HepG2 (cell line): Measurements from ENCODE around the gene RABEP2. TPM values are rescaled to one million over a fixed set of nuclear protein-coding genes. Genes with fewer than 3 reads are reported as not detected.

Experiments used
- DRAP1 ChIP-seq: IDR thresholded peaks from 2 replicates; pipeline ENCODE4 v1.6.1; 2016; ENCODE audit warnings: missing genetic modification reagents, missing compliant biosample characterization
- DZIP1 ChIP-seq: sonication (generic); formaldehyde crosslinking; IDR thresholded peaks from 2 replicates; pipeline ENCODE4 v1.5.0; 2020; ENCODE audit warnings: mild to moderate bottlenecking, missing genetic modification reagents
- EZH2 ChIP-seq: conservative IDR thresholded peaks from 2 replicates; pipeline ENCODE4 v1.6.1; 2012; ENCODE audit warnings: mild to moderate bottlenecking, low read depth, low read length, moderate library complexity
- FOXA1 ChIP-seq, 2 experiments: fragments of 450-650 bp in 1 of 2; sonication (generic) in 1 of 2; formaldehyde crosslinking in 1 of 2; IDR thresholded peaks; 2 replicates each; pipeline versions ENCODE4 v1.4.0 to v1.6.1; 2016 to 2020; ENCODE audit warnings: missing genetic modification reagents in 1 of 2
- IKZF5 ChIP-seq: IDR thresholded peaks from 2 replicates; pipeline ENCODE4 v1.6.1; 2018; ENCODE audit warnings: missing genetic modification reagents, mild to moderate bottlenecking, missing compliant biosample characterization
- MAFK ChIP-seq, 2 experiments: IDR thresholded peaks in 1 of 2; conservative IDR thresholded peaks in 1 of 2; 2 replicates each; pipeline ENCODE4 v1.6.1; 2011; ENCODE audit warnings: improper control_type of control experiment in 2 of 2, low read length in 2 of 2
- PAF1 ChIP-seq: IDR thresholded peaks from 2 replicates; pipeline ENCODE4 v1.6.1; 2016; ENCODE audit warnings: missing genetic modification reagents, missing compliant biosample characterization
- POLR2AphosphoS5 ChIP-seq: IDR thresholded peaks from 2 replicates; pipeline ENCODE4 v1.6.1; 2012; ENCODE audit warnings: low read depth, low read length
- RELA ChIP-seq: sonication (generic); formaldehyde crosslinking; IDR thresholded peaks from 2 replicates; pipeline ENCODE4 v1.4.0; 2020; ENCODE audit warnings: missing genetic modification reagents
- SNAPC2 ChIP-seq: sonication (generic); formaldehyde crosslinking; IDR thresholded peaks from 2 replicates; pipeline ENCODE4 v1.8.1; 2022; ENCODE audit warnings: mild to moderate bottlenecking, missing genetic modification reagents
- TBL1XR1 ChIP-seq: fragments of 150-350 bp; IDR thresholded peaks from 2 replicates; pipeline ENCODE4 v1.6.1; 2014; ENCODE audit warnings: borderline replicate concordance, low read length; ENCODE audit not compliant: partially characterized antibody
- THAP8 ChIP-seq: sonication (generic); formaldehyde crosslinking; IDR thresholded peaks from 2 replicates; pipeline ENCODE4 v1.5.1; 2020; ENCODE audit warnings: missing genetic modification reagents, mild to moderate bottlenecking, borderline replicate concordance
- ZBTB4 ChIP-seq: sonication (generic); formaldehyde crosslinking; IDR thresholded peaks from 2 replicates; pipeline ENCODE4 v1.4.0; 2020; ENCODE audit warnings: missing genetic modification reagents, mild to moderate bottlenecking, borderline replicate concordance
- ZNF275 ChIP-seq: sonication (generic); formaldehyde crosslinking; IDR thresholded peaks from 2 replicates; pipeline ENCODE4 v1.8.0; 2022; ENCODE audit warnings: missing genetic modification reagents, mild to moderate bottlenecking, inconsistent platforms, borderline replicate concordance
- ZNF598 ChIP-seq: sonication (generic); formaldehyde crosslinking; IDR thresholded peaks from 2 replicates; pipeline ENCODE4 v1.5.1; 2020; ENCODE audit warnings: mild to moderate bottlenecking, missing genetic modification reagents, borderline replicate concordance
- ZNF784 ChIP-seq: sonication (generic); formaldehyde crosslinking; IDR thresholded peaks from 2 replicates; pipeline ENCODE4 v1.5.1; 2020; ENCODE audit warnings: missing genetic modification reagents, mild to moderate bottlenecking, borderline replicate concordance
- ZNF850 ChIP-seq: sonication (generic); formaldehyde crosslinking; conservative IDR thresholded peaks from 2 replicates; pipeline ENCODE4 v1.9.0; 2021; ENCODE audit warnings: mild to moderate bottlenecking, missing genetic modification reagents
- polyA plus RNA-seq, 8 experiments: library from polyadenylated mRNA; depleted of rRNA in 3 of 8; stranded (reverse) in 7 of 8; unstranded in 1 of 8; fragments of >200 nt; fragmentation: Illumina TruSeq in 4 of 8; extraction: Trizol in 4 of 8; gene quantifications; 2 replicates each; pipeline versions ENCODE4 v1.2.1 to v1.2.3, GENCODE V29; 2011 to 2016; ENCODE audit warnings: low read depth in 4 of 8, missing spikeins in 1 of 8, mixed read lengths in 1 of 8; ENCODE audit not compliant: insufficient read depth in 1 of 8
- total RNA-seq, 5 experiments: library from RNA; depleted of rRNA; stranded (reverse); fragments of >200 nt; fragmentation: Illumina TruSeq; extraction: Trizol; gene quantifications; 2 replicates each; pipeline ENCODE4 v1.2.3, GENCODE V29; 2016; ENCODE audit warnings: low read depth in 1 of 5

Gene RABEP2
- total and polyA plus RNA-seq, 2 of the 13 experiments (the other 11 are each of a cell fraction or from before 2014, with no cell fraction given), result 10.8 to 18.4 TPM

GRCh38 chr16:28935924-28936783 is 11.1 kb upstream of the RABEP2 start (continued):
- TF ChIP-seq DZIP1 (CRISPR knock-in tag), result no peak
- TF ChIP-seq SNAPC2 (CRISPR knock-in tag), result no peak
- TF ChIP-seq ZNF598, result no peak
- no peak for TF ChIP-seq MAFK (conservative IDR thresholded peaks at IDR 0.05 in 1 of 2, IDR thresholded peaks at IDR 0.05 in 1 of 2; ENCODE audit: low read length in 2 of 2)
- TF ChIP-seq RELA (CRISPR knock-in tag), result no peak
- peak; percentile 84 for TF ChIP-seq DRAP1 (CRISPR knock-in tag)
- TF ChIP-seq FOXA1 (IDR thresholded peaks at IDR 0.05), result no peak
- no peak for TF ChIP-seq FOXA1 (CRISPR knock-in tag; IDR thresholded peaks at IDR 0.05)
- no peak for TF ChIP-seq TBL1XR1
- 0 out of 2 replicates have a peak, but pooled peaks have one; percentile 27 for TF ChIP-seq ZNF784 (CRISPR knock-in tag)
- no peak for TF ChIP-seq EZH2
- no peak for TF ChIP-seq ZNF850 (CRISPR knock-in tag)
- peak; percentile 46 for TF ChIP-seq POLR2AphosphoS5
- TF ChIP-seq THAP8, result no peak
- no peak for TF ChIP-seq ZNF275
- no peak; the same call in 1 of the 2 replicates for TF ChIP-seq ZBTB4 (CRISPR knock-in tag)
- no peak for TF ChIP-seq IKZF5 (CRISPR knock-in tag)
- no peak for TF ChIP-seq PAF1 (CRISPR knock-in tag)
